ENCODE data around the gene R3HDM1.

GRCh38 chr2:135637456-135638087, 106.3 kb downstream of the R3HDM1 start:
- TF ChIP-seq EZH2 (IDR thresholded peaks at IDR 0.05): no peak
- no peak for TF ChIP-seq POLR2AphosphoS5 (IDR thresholded peaks at IDR 0.05; ENCODE audit: borderline replicate concordance, low read depth, low read length)
- TF ChIP-seq FOXP2 (optimal IDR thresholded peaks at IDR 0.05; ENCODE audit: control extremely low read depth, extremely low read length, insufficient read depth): no peak

All from SK-N-MC (cell line).